HCT116 (cell line): ENCODE measurements around the gene MAPRE3.

Source experiments
- CEBPB ChIP-seq: IDR thresholded peaks from 2 replicates; pipeline ENCODE4 v1.6.1; 2012; ENCODE audit warnings: low read depth
- CTCF ChIP-seq, 3 experiments: fragments of 200-600 bp in 1 of 3; sonication (generic) in 1 of 3; IDR thresholded peaks in 2 of 3; conservative IDR thresholded peaks in 1 of 3; 2 replicates each; pipeline ENCODE4 v1.5.1; 2012 to 2017; ENCODE audit warnings: low read depth in 2 of 3, low read length in 2 of 3, antibody characterized with exemption in 1 of 3, borderline replicate concordance in 1 of 3, control low read depth in 1 of 3, mild to moderate bottlenecking in 1 of 3, mixed read lengths in 1 of 3, mixed run types in 1 of 3, moderate library complexity in 1 of 3; ENCODE audit not compliant: insufficient read depth in 1 of 3
- EZH2 ChIP-seq: fragments of 200-600 bp; sonication (generic); IDR thresholded peaks from 2 replicates; pipeline ENCODE4 v1.6.1; 2017; ENCODE audit warnings: antibody characterized with exemption, mixed run types
- FOSL1 ChIP-seq: IDR thresholded peaks from 2 replicates; pipeline ENCODE4 v1.6.1; 2012; ENCODE audit warnings: low read depth
- POLR2A ChIP-seq: IDR thresholded peaks from 2 replicates; pipeline ENCODE4 v1.7.0; 2011; ENCODE audit warnings: borderline replicate concordance; ENCODE audit not compliant: insufficient read depth, insufficient read length; ENCODE audit errors: extremely low read depth
- POLR2AphosphoS5 ChIP-seq: IDR thresholded peaks from 2 replicates; pipeline ENCODE4 v1.6.1; 2011; ENCODE audit warnings: mild to moderate bottlenecking, low read depth, low read length, moderate library complexity
- RAD21 ChIP-seq: IDR thresholded peaks from 2 replicates; pipeline ENCODE4 v1.6.1; 2012; ENCODE audit warnings: low read depth, mild to moderate bottlenecking
- SIN3A ChIP-seq: IDR thresholded peaks from 2 replicates; pipeline ENCODE4 v1.6.1; 2012; ENCODE audit warnings: low read depth
- YY1 ChIP-seq: IDR thresholded peaks from 2 replicates; pipeline ENCODE4 v1.6.1; 2011; ENCODE audit warnings: low read length, low read depth, moderate library complexity, mild to moderate bottlenecking; ENCODE audit not compliant: insufficient replicate concordance; ENCODE audit errors: extremely low read depth
- ZFX ChIP-seq: fragments of 450-650 bp; IDR thresholded peaks from 2 replicates; pipeline ENCODE4 v1.6.1; 2017
- ZNF274 ChIP-seq: fragments of 200-500 bp; sonication (Bioruptor generic); IDR thresholded peaks from 2 replicates; pipeline ENCODE4 v1.6.1; 2014; ENCODE audit warnings: mild to moderate bottlenecking, low read depth, low read length, inconsistent platforms
- TF ChIP-seq, protein P1 (sequence below): IDR thresholded peaks from 2 replicates; pipeline ENCODE4 v1.6.1; 2012; ENCODE audit warnings: low read depth
- TF ChIP-seq, protein P2 (sequence below): IDR thresholded peaks from 2 replicates; pipeline ENCODE4 v1.6.1; 2012

- TF ChIP-seq RAD21 (no peak), EZH2 (no peak), CTCF (IDR thresholded peaks at IDR 0.05 in 2 of 3, conservative IDR thresholded peaks at IDR 0.05 in 1 of 3; ENCODE audit: borderline replicate concordance in 1 of 3, insufficient read depth in 1 of 3, low read depth in 2 of 3, low read length in 2 of 3) (no peak), ZNF274 (no peak), YY1 (no peak), POLR2A (no peak), POLR2AphosphoS5 (no peak), FOSL1 (no peak), CEBPB (no peak), SIN3A (no peak), ZFX (no peak)
- TF ChIP-seq, protein P1, sequence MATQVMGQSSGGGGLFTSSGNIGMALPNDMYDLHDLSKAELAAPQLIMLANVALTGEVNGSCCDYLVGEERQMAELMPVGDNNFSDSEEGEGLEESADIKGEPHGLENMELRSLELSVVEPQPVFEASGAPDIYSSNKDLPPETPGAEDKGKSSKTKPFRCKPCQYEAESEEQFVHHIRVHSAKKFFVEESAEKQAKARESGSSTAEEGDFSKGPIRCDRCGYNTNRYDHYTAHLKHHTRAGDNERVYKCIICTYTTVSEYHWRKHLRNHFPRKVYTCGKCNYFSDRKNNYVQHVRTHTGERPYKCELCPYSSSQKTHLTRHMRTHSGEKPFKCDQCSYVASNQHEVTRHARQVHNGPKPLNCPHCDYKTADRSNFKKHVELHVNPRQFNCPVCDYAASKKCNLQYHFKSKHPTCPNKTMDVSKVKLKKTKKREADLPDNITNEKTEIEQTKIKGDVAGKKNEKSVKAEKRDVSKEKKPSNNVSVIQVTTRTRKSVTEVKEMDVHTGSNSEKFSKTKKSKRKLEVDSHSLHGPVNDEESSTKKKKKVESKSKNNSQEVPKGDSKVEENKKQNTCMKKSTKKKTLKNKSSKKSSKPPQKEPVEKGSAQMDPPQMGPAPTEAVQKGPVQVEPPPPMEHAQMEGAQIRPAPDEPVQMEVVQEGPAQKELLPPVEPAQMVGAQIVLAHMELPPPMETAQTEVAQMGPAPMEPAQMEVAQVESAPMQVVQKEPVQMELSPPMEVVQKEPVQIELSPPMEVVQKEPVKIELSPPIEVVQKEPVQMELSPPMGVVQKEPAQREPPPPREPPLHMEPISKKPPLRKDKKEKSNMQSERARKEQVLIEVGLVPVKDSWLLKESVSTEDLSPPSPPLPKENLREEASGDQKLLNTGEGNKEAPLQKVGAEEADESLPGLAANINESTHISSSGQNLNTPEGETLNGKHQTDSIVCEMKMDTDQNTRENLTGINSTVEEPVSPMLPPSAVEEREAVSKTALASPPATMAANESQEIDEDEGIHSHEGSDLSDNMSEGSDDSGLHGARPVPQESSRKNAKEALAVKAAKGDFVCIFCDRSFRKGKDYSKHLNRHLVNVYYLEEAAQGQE, result no peak
- TF ChIP-seq, protein P2, sequence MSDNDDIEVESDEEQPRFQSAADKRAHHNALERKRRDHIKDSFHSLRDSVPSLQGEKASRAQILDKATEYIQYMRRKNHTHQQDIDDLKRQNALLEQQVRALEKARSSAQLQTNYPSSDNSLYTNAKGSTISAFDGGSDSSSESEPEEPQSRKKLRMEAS, result no peak
Measured at GRCh38 chr2:26976237-26976636, 5.8 kb downstream of the MAPRE3 start.
